HepG2 (cell line): ENCODE data around the gene NOMO2. TPM values are rescaled to one million over a fixed set of nuclear protein-coding genes. Genes with fewer than 3 reads are reported as not detected.
"Not testable (repeated sequence)": the region's sequence is repeated elsewhere in the genome, so short reads cannot be mapped to it uniquely, and the experiment has no call there.

ENCODE experiments used
- ATAC-seq: fragments of 200-7000 bp; cut with Tn5 transposase; 3 replicates; pipeline ENCODE4 v1.9.1; 2020; ENCODE audit warnings: mild to moderate bottlenecking, moderate library complexity
- BruUV-seq: library from RNA; stranded (reverse); fragments of 400-500 nt; replicated peaks from 2 replicates; lab custom pipeline; 2021; lab: Mats Ljungman, UMichigan
- CTCF ChIA-PET: fragments of 300-600 bp; formaldehyde crosslinking; extraction: SDS; loops from one replicate; lab custom pipeline; 2021; ENCODE audit warnings: low total read pairs, inconsistent platforms, low intra/inter-chr PET ratio; lab: Yijun Ruan, JAX
- POLR2A ChIA-PET: fragments of 350-600 bp; sonication (Branson Sonifier 250); formaldehyde crosslinking; loops from one replicate; lab custom pipeline; 2020; ENCODE audit warnings: antibody characterized with exemption, inconsistent platforms; lab: Yijun Ruan, JAX
- DNase-seq: peaks from one replicate; pipeline ENCODE4 v3.0.0-alpha.2; 2015; ENCODE audit warnings: low spot score
- FAIRE-seq: peaks from 3 replicates; lab custom pipeline; 2011; peaks lifted over from hg19 to GRCh38; lab: Jason Lieb, UNC
- H2AFZ ChIP-seq: one replicate; pipeline ENCODE4 v1.6.1; 2011; ENCODE audit warnings: low read length, inconsistent platforms
- H3K27ac ChIP-seq: fragments of 300-600 bp; 3 replicates; pipeline ENCODE4 v1.8.0; 2011; ENCODE audit warnings: mixed run types, mild to moderate bottlenecking, mixed read lengths, low read length, inconsistent platforms; ENCODE audit not compliant: insufficient read depth; ENCODE audit errors: extremely low read length
- H3K27me3 ChIP-seq, 2 experiments: fragments of 200-600 bp in 1 of 2; 2 replicates in 1 of 2; 3 replicates in 1 of 2; pipeline versions ENCODE4 v1.6.0 to v1.8.0; 2011; ENCODE audit warnings: low read length in 2 of 2, mild to moderate bottlenecking in 2 of 2, moderate library complexity in 2 of 2, inconsistent platforms in 1 of 2; ENCODE audit not compliant: insufficient read depth in 2 of 2, control insufficient read depth in 1 of 2
- H3K36me3 ChIP-seq, 2 experiments: fragments of 200-600 bp in 1 of 2; replicated peaks in 1 of 2; 2 replicates in 1 of 2; 3 replicates in 1 of 2; pipeline versions ENCODE4 v1.5.1 to v1.8.0; 2011; ENCODE audit warnings: low read length in 2 of 2, inconsistent platforms in 1 of 2; ENCODE audit not compliant: insufficient read depth in 2 of 2, control insufficient read depth in 1 of 2
- H3K4me1 ChIP-seq: 2 replicates; pipeline ENCODE4 v1.5.1; 2012; ENCODE audit warnings: low read length, inconsistent platforms; ENCODE audit not compliant: insufficient read depth
- H3K4me2 ChIP-seq: 2 replicates; pipeline ENCODE4 v1.6.0; 2011; ENCODE audit warnings: low read depth, low read length, inconsistent platforms
- H3K4me3 ChIP-seq, 3 experiments: fragments of 200-600 bp in 1 of 3; sonication (generic), shearing (Covaris generic) in 1 of 3; replicated peaks in 1 of 3; 2 replicates each; pipeline ENCODE4 v1.5.1; 2011 to 2016; ENCODE audit warnings: low read length in 3 of 3, inconsistent platforms in 2 of 3, low read depth in 2 of 3, mild to moderate bottlenecking in 2 of 3, control low read depth in 1 of 3, mixed read lengths in 1 of 3; ENCODE audit not compliant: insufficient read depth in 1 of 3
- H3K79me2 ChIP-seq: one replicate; pipeline ENCODE4 v1.6.1; 2011; ENCODE audit warnings: low read length, inconsistent platforms; ENCODE audit not compliant: insufficient read depth
- H3K9ac ChIP-seq: 2 replicates; pipeline ENCODE4 v1.6.0; 2011; ENCODE audit warnings: mild to moderate bottlenecking, low read depth, low read length, inconsistent platforms; ENCODE audit not compliant: insufficient read depth
- H3K9me3 ChIP-seq: 2 replicates; pipeline ENCODE4 v1.5.1; 2012; ENCODE audit warnings: mild to moderate bottlenecking, low read length
- H4K20me1 ChIP-seq: 2 replicates; pipeline ENCODE4 v1.6.0; 2011; ENCODE audit warnings: inconsistent platforms, mild to moderate bottlenecking, low read length, moderate library complexity; ENCODE audit not compliant: insufficient read depth
- ARID5B ChIP-seq: IDR thresholded peaks from 2 replicates; pipeline ENCODE4 v1.4.0; 2020; ENCODE audit warnings: mild to moderate bottlenecking, missing genetic modification reagents
- PHF8 ChIP-seq: sonication (generic); formaldehyde crosslinking; IDR thresholded peaks from 2 replicates; pipeline ENCODE4 v1.5.0; 2020; ENCODE audit warnings: missing genetic modification reagents
- RXRA ChIP-seq: sonication (generic); formaldehyde crosslinking; IDR thresholded peaks from 2 replicates; pipeline ENCODE4 v1.5.1; 2020; ENCODE audit warnings: missing genetic modification reagents
- SP5 ChIP-seq: IDR thresholded peaks from 2 replicates; pipeline ENCODE4 v1.6.1; 2016; ENCODE audit warnings: low read depth, borderline replicate concordance
- TAF1 ChIP-seq: sonication (generic); formaldehyde crosslinking; IDR thresholded peaks from 2 replicates; pipeline ENCODE4 v1.4.0; 2020; ENCODE audit warnings: missing genetic modification reagents
- THRA ChIP-seq: sonication (generic); formaldehyde crosslinking; IDR thresholded peaks from 2 replicates; pipeline ENCODE4 v1.4.0; 2020; ENCODE audit warnings: missing genetic modification reagents, borderline replicate concordance
- ZC3H4 ChIP-seq: sonication (generic); formaldehyde crosslinking; IDR thresholded peaks from 2 replicates; pipeline ENCODE4 v1.4.0; 2020; ENCODE audit warnings: missing genetic modification reagents, borderline replicate concordance
- ZGPAT ChIP-seq: IDR thresholded peaks from 2 replicates; pipeline ENCODE4 v1.6.1; 2016; ENCODE audit warnings: mild to moderate bottlenecking
- ZNF574 ChIP-seq: sonication (generic); formaldehyde crosslinking; IDR thresholded peaks from 2 replicates; pipeline ENCODE4 v1.4.0; 2020; ENCODE audit warnings: missing genetic modification reagents
- WGBS: methylation state at CpG from one replicate; pipeline ENCODE4 v1.1.6; 2017; ENCODE audit warnings: low lambda C conversion rate; 5-methylcytosine and 5-hydroxymethylcytosine counted together
- in situ Hi-C: cut with HindIII; loops from 2 replicates; pipeline ENCODE4 v1.10.0; 2017; ENCODE audit warnings: low pct_unique_long_range_greater_than_20kb; ENCODE audit not compliant: extremely low pct_ligation_motif_present
- intact Hi-C: fragments of 100-400 bp; cut with micrococcal nuclease; formaldehyde crosslinking; loops from one replicate; pipeline ENCODE4 v1.10.0; 2022; ENCODE audit not compliant: unreplicated experiment
- polyA plus RNA-seq, 8 experiments: library from polyadenylated mRNA; depleted of rRNA in 3 of 8; stranded (reverse) in 7 of 8; unstranded in 1 of 8; fragments of >200 nt; fragmentation: Illumina TruSeq in 4 of 8; extraction: Trizol in 4 of 8; gene quantifications; 2 replicates each; pipeline versions ENCODE4 v1.2.1 to v1.2.3, GENCODE V29; 2011 to 2016; ENCODE audit warnings: low read depth in 4 of 8, missing spikeins in 1 of 8, mixed read lengths in 1 of 8; ENCODE audit not compliant: insufficient read depth in 1 of 8
- total RNA-seq, 5 experiments: library from RNA; depleted of rRNA; stranded (reverse); fragments of >200 nt; fragmentation: Illumina TruSeq; extraction: Trizol; gene quantifications; 2 replicates each; pipeline ENCODE4 v1.2.3, GENCODE V29; 2016; ENCODE audit warnings: low read depth in 1 of 5

Gene NOMO2
- total and polyA plus RNA-seq, 2 of the 13 experiments (the other 11 are each of a cell fraction or from before 2014, with no cell fraction given): 217 to 372 TPM

- Histone ChIP-seq H3K4me2 (peak overlapping the region; percentile 58), H3K9ac (peak overlapping the region; percentile 59), H3K4me1 (peaks cover 13% of the 10 kb centered on the region), H3K27ac (peak overlapping the region; percentile 70), H3K4me3 (peak overlapping the region; percentile 26 to 58 (median 28); a peak in 5 of 6 replicates)
- H3K27me3 ChIP-seq, intact Hi-C loops, POLR2A ChIA-PET, H3K36me3 ChIP-seq, H3K79me2 ChIP-seq, FAIRE-seq, H3K9me3 ChIP-seq, DNase-seq, H2AFZ ChIP-seq, CTCF ChIA-PET, in situ Hi-C loops, H4K20me1 ChIP-seq: not testable (repeated sequence)
- 11% methylated on average over 23 of the region's 46 CpGs for WGBS
- peak; percentile 92 for ATAC-seq
- TSS peak; percentile 97 for BruUV-seq
- TF ChIP-seq RXRA (CRISPR knock-in tag) (peak; percentile 67), ZNF574 (CRISPR knock-in tag) (0 out of 2 replicates have a peak, but pooled peaks have one; percentile 15), ZGPAT (CRISPR knock-in tag) (0 out of 2 replicates have a peak, but pooled peaks have one; percentile 26), THRA (CRISPR knock-in tag) (peak; percentile 32; the same call in 1 of the 2 replicates), PHF8 (CRISPR knock-in tag) (0 out of 2 replicates have a peak, but pooled peaks have one; percentile 31), ZC3H4 (0 out of 2 replicates have a peak, but pooled peaks have one; percentile 59), TAF1 (CRISPR knock-in tag) (peak; percentile 28; the same call in 1 of the 2 replicates), SP5 (CRISPR knock-in tag) (0 out of 2 replicates have a peak, but pooled peaks have one; percentile 11), ARID5B (CRISPR knock-in tag) (0 out of 2 replicates have a peak, but pooled peaks have one; percentile 22)
Measured at GRCh38 chr16:18570529-18571306, 8.8 kb upstream of the NOMO2 start.
